T-cell (primary cell): Measurements from ENCODE around the gene PCID2. TPM values are rescaled to one million over a fixed set of nuclear protein-coding genes. Genes with fewer than 3 reads are reported as not detected.
"Not testable (repeated sequence)": the region's sequence is repeated elsewhere in the genome, so short reads cannot be mapped to it uniquely, and the experiment has no call there.

ENCODE experiments used
- ATAC-seq, 4 experiments: fragments of 200-7000 bp in 3 of 4; fragments of 150-1000 bp in 1 of 4; cut with Tn5 transposase; replicated peaks in 1 of 4; 1 replicate in 3 of 4; 2 replicates in 1 of 4; pipeline ENCODE4 v1.10.0; 2021; ENCODE audit warnings: moderate library complexity in 3 of 4, mild to moderate bottlenecking in 2 of 4, moderate number of reproducible peaks in 1 of 4
- CTCF ChIA-PET, 2 donors: fragments of 300-600 bp; sonication (Branson Sonifier 250); formaldehyde crosslinking; loops; one replicate each; lab custom pipeline; 2022; ENCODE audit warnings: antibody characterized with exemption in 2 of 2; lab: Charles Lee
- POLR2A ChIA-PET, 2 donors: fragments of 300-600 bp; sonication (Branson Sonifier 250); formaldehyde crosslinking; loops; one replicate each; lab custom pipeline; 2022; ENCODE audit warnings: antibody characterized with exemption in 2 of 2; lab: Charles Lee
- DNase-seq, 35 experiments: peaks; one replicate each; pipeline versions ENCODE4 v3.0.0 to v3.0.0-alpha.2; 2013 to 2023
- H3K27ac ChIP-seq: one replicate; pipeline ENCODE4 v1.5.1; 2013; ENCODE audit warnings: low read length
- H3K27me3 ChIP-seq, 2 experiments: replicated peaks in 1 of 2; 1 replicate in 1 of 2; 2 replicates in 1 of 2; pipeline versions ENCODE4 v1.6.1 to v1.7.0; 2013; ENCODE audit warnings: low read length in 1 of 2, mixed read lengths in 1 of 2; ENCODE audit not compliant: control insufficient read depth in 2 of 2, insufficient read depth in 2 of 2; ENCODE audit errors: extremely low read depth in 1 of 2
- H3K36me3 ChIP-seq, 2 donors: 1 replicate in 1 of 2; 2 replicates in 1 of 2; pipeline versions ENCODE4 v1.6.1 to v1.7.0; 2013; ENCODE audit warnings: low read length in 1 of 2; ENCODE audit not compliant: control insufficient read depth in 2 of 2, insufficient read depth in 1 of 2; ENCODE audit errors: extremely low read depth in 1 of 2
- H3K4me1 ChIP-seq, 2 experiments: 1 replicate in 1 of 2; 2 replicates in 1 of 2; pipeline versions ENCODE4 v1.6.1 to v1.7.0; 2013; ENCODE audit warnings: low read length in 2 of 2, mixed read lengths in 1 of 2; ENCODE audit not compliant: insufficient read depth in 2 of 2, control insufficient read depth in 1 of 2; ENCODE audit errors: extremely low read depth in 1 of 2
- H3K4me3 ChIP-seq, 2 donors: 1 replicate in 1 of 2; 2 replicates in 1 of 2; pipeline versions ENCODE4 v1.5.1 to v1.7.0; 2013; ENCODE audit warnings: mild to moderate bottlenecking in 2 of 2, low read length in 1 of 2, moderate library complexity in 1 of 2; ENCODE audit not compliant: control insufficient read depth in 1 of 2; ENCODE audit errors: extremely low read depth in 1 of 2
- H3K9me3 ChIP-seq: 2 replicates; pipeline ENCODE4 v1.7.0; 2013
- H3K27ac Mint-ChIP-seq, 2 donors: one replicate each; pipeline ENCODE4 v1.8.0; 2020 to 2021; ENCODE audit warnings: mild to moderate bottlenecking in 2 of 2, mixed read lengths in 2 of 2
- H3K27me3 Mint-ChIP-seq, 2 donors: one replicate each; pipeline ENCODE4 v1.8.0; 2021 to 2022; ENCODE audit warnings: mixed read lengths in 2 of 2
- H3K36me3 Mint-ChIP-seq: one replicate; pipeline ENCODE4 v1.8.0; 2021; ENCODE audit warnings: mixed read lengths
- H3K4me1 Mint-ChIP-seq, 3 donors: one replicate each; pipeline ENCODE4 v1.8.0; 2020 to 2022; ENCODE audit warnings: mixed read lengths in 3 of 3, mild to moderate bottlenecking in 1 of 3
- H3K4me3 Mint-ChIP-seq, 3 donors: one replicate each; pipeline ENCODE4 v1.8.0; 2020 to 2022; ENCODE audit warnings: mild to moderate bottlenecking in 3 of 3, mixed read lengths in 3 of 3, moderate library complexity in 3 of 3
- H3K9me3 Mint-ChIP-seq, 3 donors: one replicate each; pipeline ENCODE4 v1.8.0; 2020 to 2022; ENCODE audit warnings: mixed read lengths in 3 of 3
- WGBS: methylation state at CpG from one replicate; pipeline ENCODE4 v1.1.5; 2013; ENCODE audit warnings: missing lambda C conversion rate; ENCODE audit not compliant: insufficient coverage; 5-methylcytosine and 5-hydroxymethylcytosine counted together
- total RNA-seq, 35 experiments: library from RNA in 6 of 35; stranded (reverse) in 6 of 35; fragments of 120-200 nt in 1 of 35; gene quantifications; one replicate each; pipeline versions ENCODE4 v1.2.1 to v1.2.4 and lab custom pipeline; 2013 to 2026

Gene PCID2
- total RNA-seq (10 to 100 TPM; 45.3 to 68.6 (median 63.2) TPM), total RNA-seq (lab: John Stamatoyannopoulos, UW) (49.4 to 155 (median 84.6) reads per million in 29 experiments)
- total RNA-seq (2013) = 78.9 TPM

DNA sequence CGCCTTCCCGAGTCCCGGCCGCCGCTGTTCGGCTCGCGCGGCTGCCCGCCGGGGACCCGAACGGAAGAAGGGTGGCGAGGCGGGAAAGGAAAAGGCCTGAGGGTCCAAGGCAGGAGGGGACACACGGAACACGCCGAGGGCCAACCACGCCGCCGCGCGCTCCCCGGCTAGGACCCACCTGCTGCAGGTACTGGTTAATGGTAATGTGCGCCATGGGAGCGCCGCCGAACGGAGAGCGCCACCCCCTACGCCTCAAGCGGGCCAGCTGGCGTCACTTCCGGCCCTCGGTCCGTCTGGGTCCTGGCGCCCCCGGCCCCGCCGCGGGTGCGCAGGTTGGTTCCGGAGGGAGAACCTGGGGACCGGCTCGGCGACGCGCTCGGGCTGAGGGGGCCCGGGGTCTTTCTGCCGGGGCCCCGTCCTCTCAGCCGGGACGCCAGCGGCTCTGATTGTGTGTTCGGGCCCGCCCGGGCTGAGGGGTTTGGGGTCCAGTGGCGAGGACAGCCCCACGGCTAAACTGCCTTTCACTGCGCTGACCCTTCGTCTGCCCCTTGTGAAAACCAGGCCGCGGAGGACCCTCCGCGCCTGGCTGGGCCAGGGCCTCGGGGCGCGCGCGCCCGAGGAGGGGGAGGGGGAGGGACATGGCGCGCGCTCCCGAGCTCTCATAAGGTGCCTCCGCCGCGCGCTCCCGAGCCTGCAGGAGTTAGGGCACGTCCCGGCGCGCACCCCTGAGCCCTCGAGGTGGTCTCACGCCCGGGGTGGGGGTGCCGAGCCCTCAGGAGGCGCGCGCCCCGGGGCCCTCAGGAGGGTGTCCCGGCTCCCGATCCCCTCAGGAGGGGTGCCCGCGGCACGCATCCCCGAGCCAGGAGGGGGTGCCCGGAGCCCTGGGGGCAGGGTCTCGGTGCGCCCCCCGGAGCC is at the start of gene PCID2:
Gene PCID2, minus strand, starts transcription at position 249 of the 915 bp plus-strand sequence. Its CDS starts 35 bp downstream, at position 214.
- ATAC-seq (peak; percentile 72 to 77 (median 73)), DNase-seq (peak; percentile 78 to 95 (median 87))
- Mint-ChIP-seq H3K4me3 (peak within 1 kb of the TSS; percentile 86 to 92 (median 87)), H3K9me3 (no peaks in the 10 kb centered on the region), H3K27ac (peak within 1 kb of the TSS; percentile 77 to 86), H3K27me3 (no peaks in the 10 kb centered on the region), H3K4me1 (peaks cover 66 to 68% (median 68%) of the 10 kb centered on the region in 3 donors), H3K36me3 (peaks cover 22% of the 10 kb centered on the region)
- H3K27me3 ChIP-seq = no peaks in the 10 kb centered on the region
- peaks cover 36 to 53% of the 10 kb centered on the region in 2 experiments for H3K4me1 ChIP-seq
- ChIA-PET CTCF (no interaction called here), POLR2A (no interaction called here)
- peak within 1 kb of the TSS; percentile 96 for H3K27ac ChIP-seq
- H3K4me3 ChIP-seq = peak within 1 kb of the TSS; percentile 64 to 84
- H3K36me3 ChIP-seq = peaks cover 0 to 45% of the 10 kb centered on the region in 2 donors
- H3K9me3 ChIP-seq = no peaks in the 10 kb centered on the region
- WGBS = under 1% methylated on average over 96 of the region's 103 CpGs

GRCh38 chr13:113257908-113258307 is 49.4 kb upstream of the PCID2 start:
- ATAC-seq, H3K27me3 ChIP-seq, H3K27ac ChIP-seq, POLR2A ChIA-PET, H3K4me3 Mint-ChIP-seq, H3K9me3 ChIP-seq, H3K4me1 ChIP-seq, H3K27me3 Mint-ChIP-seq, DNase-seq, H3K9me3 Mint-ChIP-seq, H3K4me1 Mint-ChIP-seq, CTCF ChIA-PET, H3K27ac Mint-ChIP-seq, H3K4me3 ChIP-seq: not testable (repeated sequence)
- H3K36me3 Mint-ChIP-seq = peaks cover 54% of the 10 kb centered on the region
- WGBS = no CpG with 5 or more reads among the region's 6 CpGs
- peaks cover 10 to 83% of the 10 kb centered on the region in 2 donors for H3K36me3 ChIP-seq

- Mint-ChIP-seq H3K27me3 (no peaks in the 10 kb centered on the region), H3K4me3 (no peak overlapping the region), H3K36me3 (peaks cover 72% of the 10 kb centered on the region), H3K9me3 (no peaks in the 10 kb centered on the region), H3K4me1 (no peaks in the 10 kb centered on the region), H3K27ac (no peak overlapping the region)
- peaks cover 17 to 92% of the 10 kb centered on the region in 2 donors for H3K36me3 ChIP-seq
- ChIA-PET CTCF (no interaction called here), POLR2A (no interaction called here)
- DNase-seq (no peak), ATAC-seq (no peak)
- H3K27me3 ChIP-seq = no peaks in the 10 kb centered on the region
- H3K9me3 ChIP-seq = no peaks in the 10 kb centered on the region
- H3K27ac ChIP-seq = no peak overlapping the region
- 96% methylated on average over 11 of the region's 11 CpGs for WGBS
- no peak overlapping the region for H3K4me3 ChIP-seq
- no peaks in the 10 kb centered on the region for H3K4me1 ChIP-seq
Observed at GRCh38 chr13:113252516-113253095, 44.1 kb upstream of the PCID2 start.

DNA sequence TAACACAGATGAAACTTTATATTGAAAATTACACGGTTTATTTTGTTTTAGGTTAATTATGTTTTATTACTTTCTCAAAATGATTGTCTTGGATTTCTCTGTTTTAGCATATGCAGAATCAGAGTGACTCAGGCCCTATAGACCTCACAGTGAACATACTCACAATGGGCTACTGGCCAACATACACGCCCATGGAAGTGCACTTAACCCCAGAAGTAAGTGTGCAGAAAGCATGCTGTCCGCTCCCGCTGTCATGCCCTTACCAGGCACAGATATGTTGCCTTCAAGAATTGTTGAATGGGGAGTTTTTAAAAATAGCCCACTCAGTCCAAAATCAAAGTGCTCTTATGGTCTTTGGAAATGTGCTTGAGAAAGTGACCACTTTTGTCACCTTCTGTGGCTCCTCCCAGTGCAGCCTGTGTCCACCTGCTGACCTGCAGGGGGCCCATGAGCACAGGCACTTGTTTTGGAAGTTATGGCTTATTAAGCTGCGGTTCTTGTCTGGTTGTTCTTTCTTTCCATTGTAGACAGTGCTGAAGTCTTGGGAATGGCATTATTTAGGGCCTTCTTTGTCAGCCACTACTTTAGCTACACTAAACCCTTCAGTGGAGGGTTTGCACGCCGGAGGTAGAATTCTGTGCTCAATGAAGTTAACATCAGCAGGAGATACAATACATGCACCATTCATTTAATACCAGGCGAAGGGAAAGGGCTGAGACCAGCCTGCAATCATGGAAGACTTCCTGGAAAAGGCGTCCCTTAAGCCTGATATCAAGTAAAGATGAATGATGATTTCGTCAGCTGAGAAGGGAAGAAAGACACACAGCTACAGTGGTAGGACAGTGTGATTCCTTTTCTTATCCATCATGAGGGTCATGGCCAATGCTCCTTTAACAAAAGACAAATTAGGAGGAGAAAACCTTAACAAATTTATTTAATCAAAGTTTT is 37.7 kb upstream of the PCID2 start:
- H3K4me1 Mint-ChIP-seq = no peaks in the 10 kb centered on the region
- H3K9me3 ChIP-seq = no peaks in the 10 kb centered on the region
- CTCF ChIA-PET = no interaction called here
- no peaks in the 10 kb centered on the region for H3K27me3 ChIP-seq
- H3K27me3 Mint-ChIP-seq = no peaks in the 10 kb centered on the region
- no peak overlapping the region for H3K27ac ChIP-seq
- H3K4me3 ChIP-seq = no peak overlapping the region
- ATAC-seq = no peak
- no peaks in the 10 kb centered on the region for H3K4me1 ChIP-seq
- no peaks in the 10 kb centered on the region for H3K9me3 Mint-ChIP-seq
- H3K4me3 Mint-ChIP-seq = no peak overlapping the region
- WGBS = 100% methylated on average over 2 of the region's 10 CpGs
- no peak overlapping the region for H3K27ac Mint-ChIP-seq
- peaks cover 18 to 93% of the 10 kb centered on the region in 2 donors for H3K36me3 ChIP-seq
- H3K36me3 Mint-ChIP-seq = peaks cover 70% of the 10 kb centered on the region
- DNase-seq = no peak
- POLR2A ChIA-PET = no interaction called here

- Mint-ChIP-seq H3K4me3 (no peak overlapping the region), H3K9me3 (no peaks in the 10 kb centered on the region), H3K36me3 (peaks cover 73% of the 10 kb centered on the region), H3K27me3 (no peaks in the 10 kb centered on the region), H3K27ac (no peak overlapping the region), H3K4me1 (no peaks in the 10 kb centered on the region)
- Histone ChIP-seq H3K4me1 (no peaks in the 10 kb centered on the region), H3K36me3 (peaks cover 20 to 93% of the 10 kb centered on the region in 2 donors), H3K27me3 (no peaks in the 10 kb centered on the region), H3K4me3 (no peak overlapping the region), H3K27ac (no peak overlapping the region), H3K9me3 (no peaks in the 10 kb centered on the region)
- CTCF ChIA-PET = no interaction called here
- POLR2A ChIA-PET = no interaction called here
- WGBS = no CpG with 5 or more reads among the region's 6 CpGs
- DNase-seq (no peak), ATAC-seq (no peak)
Observed at GRCh38 chr13:113243847-113244246, 35.4 kb upstream of the PCID2 start.

GRCh38 chr13:113241623-113242022 is 33.2 kb upstream of the PCID2 start:
- DNase-seq, ATAC-seq, CTCF ChIA-PET, H3K9me3 ChIP-seq, H3K27ac Mint-ChIP-seq, H3K4me1 Mint-ChIP-seq, H3K4me3 ChIP-seq, POLR2A ChIA-PET, H3K4me1 ChIP-seq, H3K4me3 Mint-ChIP-seq, H3K27ac ChIP-seq, H3K9me3 Mint-ChIP-seq, H3K27me3 ChIP-seq, H3K27me3 Mint-ChIP-seq: not testable (repeated sequence)
- no CpG with 5 or more reads among the region's 8 CpGs for WGBS
- H3K36me3 ChIP-seq = peaks cover 25 to 91% of the 10 kb centered on the region in 2 donors
- H3K36me3 Mint-ChIP-seq = peaks cover 65% of the 10 kb centered on the region
